ENCODE data around the gene IMPG1.

Gene IMPG1

GRCh38 chr6:76072562-76072961 is at the start of gene IMPG1:
Gene IMPG1, minus strand, starts transcription at chr6:76072662. Its CDS starts 174 bp downstream, at chr6:76072488.
- no peak for DNase-seq

- no peak for DNase-seq
Measured at GRCh38 chr6:76120302-76120701, 47.8 kb upstream of the IMPG1 start.

- no peak for DNase-seq
Measured at GRCh38 chr6:76073281-76073680, 819 bp upstream of the IMPG1 start.

- no peak for DNase-seq
Measured at GRCh38 chr6:76057469-76057868, 15.0 kb downstream of the IMPG1 start.

- DNase-seq: no peak
Measured at GRCh38 chr6:76052314-76052713, 20.1 kb downstream of the IMPG1 start.

- DNase-seq: no peak
Measured at GRCh38 chr6:76043690-76044089, 28.8 kb downstream of the IMPG1 start.

- no peak for DNase-seq
Measured at GRCh38 chr6:76035713-76036112, 36.7 kb downstream of the IMPG1 start.

GRCh38 chr6:76026101-76026500 is 46.4 kb downstream of the IMPG1 start:
- DNase-seq: no peak

GRCh38 chr6:76014626-76015530 is 57.6 kb downstream of the IMPG1 start:
- no peak for DNase-seq

- no peak for DNase-seq
Measured at GRCh38 chr6:76004202-76004601, 68.3 kb downstream of the IMPG1 start.

- DNase-seq: no peak
Measured at GRCh38 chr6:76003686-76004085, 68.8 kb downstream of the IMPG1 start.

GRCh38 chr6:76003113-76003512 is 69.3 kb downstream of the IMPG1 start:
- no peak for DNase-seq

GRCh38 chr6:76000629-76001028 is 71.8 kb downstream of the IMPG1 start:
- DNase-seq: no peak

GRCh38 chr6:75997696-75998095 is 74.8 kb downstream of the IMPG1 start:
- no peak for DNase-seq

- DNase-seq: no peak
Measured at GRCh38 chr6:75993236-75994162, 79.0 kb downstream of the IMPG1 start.

- no peak for DNase-seq
Measured at GRCh38 chr6:75991941-75992340, 80.5 kb downstream of the IMPG1 start.

GRCh38 chr6:75986935-75987334 is 85.5 kb downstream of the IMPG1 start:
- no peak for DNase-seq

- no peak for DNase-seq
Measured at GRCh38 chr6:75975904-75976303, 96.6 kb downstream of the IMPG1 start.

GRCh38 chr6:75970093-75970492 is 102.4 kb downstream of the IMPG1 start:
- no peak for DNase-seq

- DNase-seq: no peak
Measured at GRCh38 chr6:75968143-75968542, 104.3 kb downstream of the IMPG1 start.

GRCh38 chr6:75963569-75963968 is 108.9 kb downstream of the IMPG1 start:
- no peak for DNase-seq

GRCh38 chr6:75952128-75952527 is 120.3 kb downstream of the IMPG1 start:
- DNase-seq: no peak

- DNase-seq: no peak
Measured at GRCh38 chr6:75947935-75948334, 124.5 kb downstream of the IMPG1 start.
